H9 (cell line): ENCODE data around the gene LMF1. TPM values are rescaled to one million over a fixed set of nuclear protein-coding genes. Genes with fewer than 3 reads are reported as not detected.

Experiments used
- DNase-seq: peaks from one replicate; pipeline ENCODE4 v3.0.0-alpha.2; 2017
- H2AFZ ChIP-seq: one replicate; pipeline ENCODE4 v1.6.1; 2013; ENCODE audit warnings: mild to moderate bottlenecking, low read length, control low read depth, moderate library complexity
- H2AK5ac ChIP-seq: 2 replicates; pipeline ENCODE4 v1.6.1; 2013; ENCODE audit warnings: low read length, control low read depth, mixed read lengths; ENCODE audit not compliant: insufficient read length
- H2BK120ac ChIP-seq: one replicate; pipeline ENCODE4 v1.6.1; 2013; ENCODE audit warnings: low read depth, mild to moderate bottlenecking, low read length, control low read depth, inconsistent platforms; ENCODE audit not compliant: poor library complexity, severe bottlenecking
- H2BK12ac ChIP-seq: 2 replicates; pipeline ENCODE4 v1.6.1; 2013; ENCODE audit warnings: low read length, control low read depth, mixed read lengths, low read depth; ENCODE audit not compliant: insufficient read length
- H2BK15ac ChIP-seq: 2 replicates; pipeline ENCODE4 v1.6.1; 2013; ENCODE audit warnings: low read depth, low read length, control low read depth
- H2BK20ac ChIP-seq: one replicate; pipeline ENCODE4 v1.6.1; 2013; ENCODE audit warnings: low read depth, mild to moderate bottlenecking, low read length, control low read depth, inconsistent platforms; ENCODE audit not compliant: poor library complexity, severe bottlenecking
- H2BK5ac ChIP-seq: 2 replicates; pipeline ENCODE4 v1.6.1; 2013; ENCODE audit warnings: low read length, control low read depth, mixed read lengths; ENCODE audit not compliant: insufficient read length
- H3K14ac ChIP-seq: 2 replicates; pipeline ENCODE4 v1.6.1; 2013; ENCODE audit warnings: low read length, control low read depth; ENCODE audit not compliant: insufficient read depth
- H3K18ac ChIP-seq: 2 replicates; pipeline ENCODE4 v1.6.1; 2013; ENCODE audit warnings: low read depth, mild to moderate bottlenecking, mixed read lengths, low read length, control low read depth; ENCODE audit not compliant: insufficient read length
- H3K23ac ChIP-seq: 2 replicates; pipeline ENCODE4 v1.6.1; 2013; ENCODE audit warnings: low read length, control low read depth, mixed read lengths, low read depth; ENCODE audit not compliant: insufficient read length
- H3K23me2 ChIP-seq: 2 replicates; pipeline ENCODE4 v1.6.1; 2013; ENCODE audit warnings: low read depth, mild to moderate bottlenecking, mixed read lengths, low read length, control low read depth; ENCODE audit not compliant: insufficient read length, poor library complexity, severe bottlenecking
- H3K27ac ChIP-seq: 2 replicates; pipeline ENCODE4 v1.5.1; 2013; ENCODE audit warnings: low read length, control low read depth, mixed read lengths, low read depth; ENCODE audit not compliant: insufficient read length
- H3K27me3 ChIP-seq: 2 replicates; pipeline ENCODE4 v1.6.1; 2013; ENCODE audit warnings: low read length, control low read depth, inconsistent platforms; ENCODE audit not compliant: insufficient read depth
- H3K4ac ChIP-seq: 2 replicates; pipeline ENCODE4 v1.6.1; 2013; ENCODE audit warnings: low read depth, mild to moderate bottlenecking, control low read depth, inconsistent platforms, low read length, moderate library complexity
- H3K4me1 ChIP-seq: 2 replicates; pipeline ENCODE4 v1.6.1; 2013; ENCODE audit warnings: low read length, control low read depth, inconsistent platforms; ENCODE audit not compliant: insufficient read depth
- H3K4me2 ChIP-seq: 2 replicates; pipeline ENCODE4 v1.6.1; 2013; ENCODE audit warnings: low read length, control low read depth, mixed read lengths; ENCODE audit not compliant: insufficient read length, insufficient read depth
- H3K56ac ChIP-seq: 2 replicates; pipeline ENCODE4 v1.6.1; 2013; ENCODE audit warnings: low read depth, mild to moderate bottlenecking, mixed read lengths, low read length, control low read depth; ENCODE audit not compliant: insufficient read length
- H3K79me1 ChIP-seq: 2 replicates; pipeline ENCODE4 v1.6.1; 2013; ENCODE audit warnings: low read depth, mild to moderate bottlenecking, moderate library complexity, low read length, control low read depth, inconsistent platforms; ENCODE audit not compliant: insufficient read depth, poor library complexity, severe bottlenecking
- H3K79me2 ChIP-seq: 2 replicates; pipeline ENCODE4 v1.6.1; 2013; ENCODE audit warnings: low read length, control low read depth, inconsistent platforms; ENCODE audit not compliant: insufficient read depth
- H3K9ac ChIP-seq: 2 replicates; pipeline ENCODE4 v1.6.1; 2013; ENCODE audit warnings: low read length, control low read depth, mixed read lengths; ENCODE audit not compliant: insufficient read length; ENCODE audit errors: extremely low read depth
- H3K9me3 ChIP-seq: one replicate; pipeline ENCODE4 v1.6.1; 2013; ENCODE audit warnings: low read depth, low read length, inconsistent platforms; ENCODE audit not compliant: control insufficient read depth
- H3T11ph ChIP-seq: one replicate; pipeline ENCODE4 v1.6.1; 2013; ENCODE audit warnings: mild to moderate bottlenecking, low read length, control low read depth, inconsistent platforms
- H4K20me1 ChIP-seq: one replicate; pipeline ENCODE4 v1.6.1; 2013; ENCODE audit not compliant: control insufficient read depth, insufficient read length, insufficient read depth
- H4K5ac ChIP-seq: 2 replicates; pipeline ENCODE4 v1.6.1; 2013; ENCODE audit warnings: low read depth, mild to moderate bottlenecking, mixed read lengths, low read length, control low read depth; ENCODE audit not compliant: insufficient read length
- H4K8ac ChIP-seq: replicated peaks from 2 replicates; pipeline ENCODE4 v1.6.1; 2013; ENCODE audit warnings: low read length, control low read depth, mixed read lengths, low read depth; ENCODE audit not compliant: insufficient read length
- H4K91ac ChIP-seq: 2 replicates; pipeline ENCODE4 v1.6.1; 2013; ENCODE audit warnings: low read depth, mild to moderate bottlenecking, moderate library complexity, mixed read lengths, low read length, control low read depth; ENCODE audit not compliant: insufficient read length
- H3K27ac Mint-ChIP-seq, 3 experiments: 2 replicates in 2 of 3; 3 replicates in 1 of 3; pipeline ENCODE4 v1.8.0; 2020 to 2021; ENCODE audit warnings: mixed read lengths in 3 of 3, mild to moderate bottlenecking in 1 of 3, moderate library complexity in 1 of 3
- H3K27me3 Mint-ChIP-seq: 2 replicates; pipeline ENCODE4 v1.8.0; 2021; ENCODE audit warnings: low read depth, mild to moderate bottlenecking, moderate library complexity, mixed read lengths
- H3K36me3 Mint-ChIP-seq, 3 experiments: 2 replicates in 2 of 3; 3 replicates in 1 of 3; pipeline ENCODE4 v1.8.0; 2020 to 2021; ENCODE audit warnings: low read depth in 3 of 3, mixed read lengths in 3 of 3; ENCODE audit not compliant: insufficient read depth in 1 of 3
- H3K4me1 Mint-ChIP-seq, 2 experiments: 2 replicates each; pipeline ENCODE4 v1.8.0; 2020; ENCODE audit warnings: mixed read lengths in 2 of 2
- H3K4me3 Mint-ChIP-seq, 2 experiments: 2 replicates in 1 of 2; 3 replicates in 1 of 2; pipeline ENCODE4 v1.8.0; 2020 to 2021; ENCODE audit warnings: mild to moderate bottlenecking in 2 of 2, mixed read lengths in 2 of 2, moderate library complexity in 1 of 2
- H3K9me3 Mint-ChIP-seq, 2 experiments: 2 replicates in 1 of 2; 3 replicates in 1 of 2; pipeline ENCODE4 v1.8.0; 2020; ENCODE audit warnings: mild to moderate bottlenecking in 2 of 2, mixed read lengths in 2 of 2, moderate library complexity in 1 of 2
- CTCF ChIP-seq: fragments of 200-600 bp; sonication (generic); conservative IDR thresholded peaks from 3 replicates; pipeline ENCODE4 v1.8.0; 2021; ENCODE audit warnings: antibody characterized with exemption, mild to moderate bottlenecking
- WGBS: extraction: QIAGEN DNeasy Blood & Tissue Kit; methylation state at CpG from one replicate; pipeline ENCODE4 v1.1.7; 2013; ENCODE audit warnings: missing lambda C conversion rate, low lambda C conversion rate, mixed read lengths; ENCODE audit not compliant: insufficient read length; ENCODE audit errors: extremely low coverage; 5-methylcytosine and 5-hydroxymethylcytosine counted together
- total RNA-seq: library from RNA; stranded (reverse); gene quantifications from 2 replicates; pipeline ENCODE4 v1.2.1, GENCODE V29; 2021

LMF1 gene
- total RNA-seq, 1 experiment from 2014 or later = 7.1 TPM

GRCh38 chr16:891353-891740, 79.4 kb downstream of the LMF1 start:
- no peak for TF ChIP-seq CTCF
- Histone ChIP-seq H3K4ac (no peak overlapping the region), H3K79me2 (no peaks in the 10 kb centered on the region), H3K27me3 (no peaks in the 10 kb centered on the region), H3K56ac (no peak overlapping the region), H3K4me1 (no peaks in the 10 kb centered on the region), H3K23ac (no peak overlapping the region), H3K14ac (no peak overlapping the region), H2BK12ac (no peak overlapping the region), H4K20me1 (no peaks in the 10 kb centered on the region), H2BK20ac (no peak overlapping the region), H3K9ac (no peak overlapping the region), H3T11ph (no peak overlapping the region), H2AK5ac (no peak overlapping the region), H3K18ac (no peak overlapping the region), H3K23me2 (peaks cover 6% of the 10 kb centered on the region), H3K4me2 (no peak overlapping the region), H4K8ac (no peak overlapping the region), H4K91ac (no peak overlapping the region), H2BK15ac (no peak overlapping the region), H4K5ac (no peak overlapping the region), H3K27ac (no peak overlapping the region), H2BK5ac (no peak overlapping the region), H2AFZ (no peak overlapping the region), H2BK120ac (no peak overlapping the region), H3K9me3 (no peaks in the 10 kb centered on the region), H3K79me1 (no peaks in the 10 kb centered on the region)
- no peak overlapping the region for H3K4me3 Mint-ChIP-seq
- no peaks in the 10 kb centered on the region; a peak in 1 of 5 replicates for H3K9me3 Mint-ChIP-seq
- no peak overlapping the region; a peak in 1 of 7 replicates for H3K27ac Mint-ChIP-seq
- H3K36me3 Mint-ChIP-seq = no peaks in the 10 kb centered on the region
- WGBS = no CpG with 5 or more reads among the region's 11 CpGs
- peaks cover 0 to 18% of the 10 kb centered on the region in 2 experiments; a peak in 2 of 4 replicates for H3K4me1 Mint-ChIP-seq
- no peaks in the 10 kb centered on the region; the same call in 1 of the 2 replicates for H3K27me3 Mint-ChIP-seq
- DNase-seq = no peak
